ENCODE data around the gene OOSP2.
"Not testable (repeated sequence)": the region's sequence is repeated elsewhere in the genome, so short reads cannot be mapped to it uniquely, and the experiment has no call there.

OOSP2 gene, protein sequence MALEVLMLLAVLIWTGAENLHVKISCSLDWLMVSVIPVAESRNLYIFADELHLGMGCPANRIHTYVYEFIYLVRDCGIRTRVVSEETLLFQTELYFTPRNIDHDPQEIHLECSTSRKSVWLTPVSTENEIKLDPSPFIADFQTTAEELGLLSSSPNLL

DNA sequence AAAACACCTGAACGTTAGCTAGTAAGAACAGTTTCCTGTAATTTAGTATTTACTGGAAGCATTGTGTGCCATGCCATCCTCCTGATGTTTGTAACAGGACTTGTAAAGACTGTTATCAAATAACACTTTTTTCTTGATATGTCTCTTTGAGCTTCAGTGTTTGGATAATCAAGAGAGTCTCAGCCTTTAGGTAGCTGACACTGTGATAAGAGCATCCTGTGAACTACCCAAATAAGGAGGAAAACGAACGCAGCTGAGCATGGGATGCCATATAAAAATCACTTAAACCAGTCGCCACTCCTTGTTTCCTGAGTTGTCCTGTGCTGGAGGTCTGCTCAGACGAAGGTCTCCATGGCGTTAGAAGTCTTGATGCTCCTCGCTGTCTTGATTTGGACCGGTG, at the start of gene OOSP2:
Gene OOSP2, plus strand, starts transcription at position 301 of the 400 bp plus-strand sequence. Its CDS starts 51 bp downstream, at position 352.
- no peak for DNase-seq (ENCODE audit: low read depth in 2 of 3, low spot score in 1 of 3)

DNA sequence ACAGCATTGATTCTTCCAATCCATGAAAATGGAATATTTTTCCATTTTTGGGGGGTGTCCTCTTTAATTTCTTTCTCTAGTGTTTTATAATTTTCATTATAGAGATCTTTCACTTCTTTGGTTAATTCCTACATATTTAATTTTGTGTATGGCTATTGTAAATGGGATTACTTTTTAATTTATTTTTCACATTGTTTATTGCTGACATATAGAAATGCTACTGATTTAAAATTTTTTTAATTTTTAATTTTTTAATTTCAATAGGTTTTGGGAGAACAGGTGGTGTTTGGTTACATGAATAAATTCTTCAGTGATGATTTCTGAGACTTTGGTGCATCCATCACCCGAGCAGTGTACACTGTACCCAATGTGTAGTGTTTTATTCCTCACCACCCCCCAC, 49.8 kb upstream of the OOSP2 start:
- DNase-seq (ENCODE audit: low read depth in 2 of 3, low spot score in 1 of 3): no peak

DNA sequence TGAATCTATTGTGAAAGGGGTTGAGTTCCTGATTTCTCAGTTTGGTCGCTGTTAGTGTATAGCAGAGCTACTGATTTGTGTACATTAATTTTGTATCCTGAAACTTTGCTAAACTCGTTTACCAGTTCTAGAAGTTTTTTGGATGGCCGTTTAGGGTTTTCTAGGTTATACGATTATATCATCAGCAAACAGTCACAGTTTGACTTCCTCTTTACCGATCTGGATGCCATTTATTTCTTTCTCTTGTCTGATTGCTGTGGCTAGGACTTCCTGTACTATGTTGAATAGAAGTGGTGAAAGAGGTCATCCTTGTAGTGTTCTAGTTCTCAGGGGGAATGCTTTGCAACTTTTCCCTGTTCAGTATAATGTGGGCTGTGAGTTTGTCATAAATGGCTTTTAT, 47.8 kb upstream of the OOSP2 start:
- DNase-seq (ENCODE audit: low read depth in 2 of 3, low spot score in 1 of 3): no peak

DNA sequence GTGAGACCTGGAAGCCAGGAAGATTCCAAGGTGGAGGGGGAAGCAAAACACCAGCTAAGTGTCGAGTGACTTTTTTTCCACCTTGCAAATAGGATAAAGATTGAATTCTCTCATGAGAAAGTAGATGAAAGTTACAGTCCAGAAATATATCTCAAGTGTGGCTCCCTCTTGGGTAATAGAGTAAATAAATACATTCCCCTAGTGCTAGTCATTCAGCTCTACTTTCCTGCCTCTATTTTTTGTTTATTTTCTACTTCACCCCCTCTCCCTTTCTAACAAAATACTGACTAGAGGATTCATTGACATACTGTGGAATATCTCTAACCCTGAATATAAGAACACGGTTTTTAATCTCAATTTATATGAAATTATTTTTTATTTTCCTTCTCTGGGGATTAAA, 42.4 kb upstream of the OOSP2 start:
- no peak for DNase-seq (ENCODE audit: low read depth in 2 of 3, low spot score in 1 of 3)

DNA sequence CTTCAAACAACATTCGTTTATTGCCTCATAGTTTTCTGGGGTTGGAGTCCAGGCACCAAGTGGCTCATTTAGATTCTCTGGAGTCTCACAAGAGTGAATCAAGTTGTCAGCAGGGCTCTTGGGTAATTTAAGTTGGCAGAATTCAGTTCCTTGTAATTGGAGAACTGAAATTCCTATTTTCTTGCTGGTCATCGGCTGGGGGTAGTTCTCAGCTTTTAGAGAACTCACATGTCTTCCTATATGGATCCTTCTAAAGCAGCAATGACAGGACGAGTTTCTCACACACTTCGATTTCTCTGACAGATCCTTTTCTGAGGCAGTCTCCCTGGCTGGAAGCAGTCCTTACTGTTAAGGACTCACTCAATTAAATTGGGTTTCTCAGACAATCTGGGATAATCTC, 40.5 kb upstream of the OOSP2 start:
- DNase-seq (ENCODE audit: low read depth in 2 of 3, low spot score in 1 of 3): no peak

DNA sequence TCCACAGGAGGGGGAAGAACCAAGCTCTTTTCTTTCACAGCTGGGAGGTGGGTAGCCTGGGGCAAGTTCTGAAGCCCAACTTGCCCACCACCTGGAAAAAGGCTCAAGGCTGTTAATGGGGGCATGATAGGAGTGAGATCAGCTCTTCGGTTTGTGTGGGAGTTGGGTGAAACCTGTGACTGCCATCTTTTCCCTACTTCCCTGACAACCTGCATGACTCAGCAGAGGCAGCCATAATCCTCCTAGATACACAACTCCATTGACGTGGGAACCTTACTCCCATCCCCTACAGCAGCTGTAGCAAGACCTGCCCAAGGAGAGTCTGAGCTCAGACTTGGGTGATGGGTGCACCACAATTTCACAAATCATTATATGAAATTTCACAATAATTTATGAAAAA, 36.5 kb upstream of the OOSP2 start:
- no peak for DNase-seq (ENCODE audit: low read depth in 2 of 3, low spot score in 1 of 3)

DNA sequence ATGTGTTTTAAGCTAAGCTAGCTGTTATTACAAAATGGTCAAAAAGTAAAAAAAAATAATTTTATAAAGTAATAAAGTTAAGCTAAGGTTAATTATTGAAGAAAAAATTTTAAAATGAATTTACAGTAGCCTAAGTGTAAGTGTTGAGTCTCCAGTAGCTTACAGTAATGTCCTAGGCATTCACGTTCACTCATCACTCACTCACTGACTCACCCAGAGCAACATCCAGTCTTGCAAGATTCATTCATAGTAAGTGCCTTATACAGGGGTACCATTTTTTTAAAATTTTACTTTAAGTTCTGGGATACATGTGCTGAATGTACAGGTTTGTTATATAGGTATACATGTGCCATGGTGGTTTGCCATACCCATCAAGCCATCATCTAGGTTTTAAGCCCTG, 34.8 kb upstream of the OOSP2 start:
- no peak for DNase-seq (ENCODE audit: low read depth in 2 of 3, low spot score in 1 of 3)

DNA sequence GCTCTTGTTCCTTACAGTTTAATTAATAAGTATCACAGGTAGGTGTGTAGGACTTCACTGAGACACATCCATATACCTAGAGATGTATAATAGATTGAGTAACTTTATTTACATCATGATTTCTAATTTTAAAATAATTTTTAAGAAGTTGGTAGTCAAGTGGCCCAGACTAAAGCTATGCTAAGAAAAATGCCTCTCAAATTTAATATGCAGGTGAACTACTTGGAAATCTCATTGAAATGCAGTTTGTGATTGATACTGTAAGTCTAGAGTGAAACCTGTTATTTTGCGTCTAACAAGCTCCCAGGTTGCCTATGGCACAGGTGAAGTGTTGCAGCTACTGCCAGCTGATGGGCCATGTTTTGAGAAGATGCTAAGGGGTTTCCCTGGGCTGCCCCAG, 23.3 kb upstream of the OOSP2 start, which contains the start of gene OOSP4B:
Gene OOSP4B, plus strand, starts transcription at position 301 of the 400 bp plus-strand sequence.
- no peak for DNase-seq (ENCODE audit: low read depth in 2 of 3, low spot score in 1 of 3)

DNA sequence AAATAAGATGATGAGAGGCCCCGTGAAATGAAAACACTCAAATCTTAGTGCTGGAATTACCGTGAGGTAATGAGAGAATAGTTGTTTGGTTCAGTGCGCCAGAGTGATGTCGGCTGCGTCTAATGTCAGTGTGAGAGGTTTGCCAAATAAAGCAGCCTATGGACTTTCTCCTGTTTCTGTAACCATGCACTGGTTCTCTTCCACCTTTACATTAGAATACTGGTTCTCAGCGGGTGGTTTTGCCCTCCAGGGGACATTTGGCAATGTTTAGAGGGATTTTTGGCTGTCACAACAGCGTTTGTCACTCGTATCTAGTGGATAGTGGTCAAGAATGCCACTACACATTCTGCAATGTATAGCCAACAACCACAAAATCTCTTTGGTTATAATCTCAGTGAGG, 22.2 kb upstream of the OOSP2 start:
- no peak for DNase-seq (ENCODE audit: low read depth in 2 of 3, low spot score in 1 of 3)

DNA sequence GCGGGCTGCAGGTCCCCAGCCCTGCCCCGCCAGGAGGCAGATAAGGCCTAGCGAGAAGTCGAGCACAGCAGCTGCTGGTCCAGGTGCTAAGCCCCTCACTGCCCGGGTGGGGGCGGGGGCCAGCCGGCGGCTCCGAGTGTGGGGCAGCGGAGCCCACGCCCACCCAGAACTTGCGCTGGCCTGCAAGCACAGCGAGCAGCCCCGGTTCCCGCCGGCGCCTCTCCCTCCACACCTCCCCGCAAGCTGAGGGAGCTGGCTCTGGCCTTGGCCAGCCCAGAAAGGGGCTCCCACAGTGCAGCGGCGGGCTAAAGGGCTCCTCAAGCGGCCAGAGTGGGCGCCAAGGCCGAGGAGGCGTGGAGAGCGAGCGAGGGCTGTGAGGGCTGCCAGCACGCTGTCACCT, 19.8 kb upstream of the OOSP2 start:
- not testable (repeated sequence) for DNase-seq (ENCODE audit: low read depth in 2 of 3, low spot score in 1 of 3)

DNA sequence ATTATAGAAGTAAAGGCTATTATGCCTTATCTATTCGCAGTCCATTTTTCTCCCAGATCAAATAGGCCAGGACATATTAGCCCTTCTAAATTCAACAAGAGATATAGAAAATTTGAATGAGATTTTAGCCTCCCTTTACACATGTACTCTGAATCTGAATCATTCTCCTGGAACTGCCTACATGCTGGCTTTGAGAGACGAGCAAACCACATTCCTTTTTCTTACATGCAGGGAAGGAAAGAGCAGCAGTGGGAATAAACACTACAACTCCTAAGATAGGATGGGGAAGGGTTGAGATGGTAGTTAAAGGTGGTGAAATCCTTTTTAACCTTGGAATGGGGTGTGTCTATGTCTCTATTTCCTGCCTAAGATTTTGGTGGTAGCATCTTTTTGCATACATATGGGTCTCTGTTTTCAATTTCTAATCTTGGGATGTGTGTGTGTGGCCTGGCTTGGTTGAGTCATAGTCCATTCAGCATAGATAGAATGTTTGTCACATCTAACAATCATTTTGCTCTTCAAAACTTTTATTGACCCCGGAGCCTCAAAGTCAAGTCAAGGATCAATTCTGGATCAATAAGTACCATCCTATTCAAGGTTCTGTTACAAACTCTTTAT, 11.1 kb upstream of the OOSP2 start:
- DNase-seq (ENCODE audit: low read depth in 2 of 3, low spot score in 1 of 3): no peak

DNA sequence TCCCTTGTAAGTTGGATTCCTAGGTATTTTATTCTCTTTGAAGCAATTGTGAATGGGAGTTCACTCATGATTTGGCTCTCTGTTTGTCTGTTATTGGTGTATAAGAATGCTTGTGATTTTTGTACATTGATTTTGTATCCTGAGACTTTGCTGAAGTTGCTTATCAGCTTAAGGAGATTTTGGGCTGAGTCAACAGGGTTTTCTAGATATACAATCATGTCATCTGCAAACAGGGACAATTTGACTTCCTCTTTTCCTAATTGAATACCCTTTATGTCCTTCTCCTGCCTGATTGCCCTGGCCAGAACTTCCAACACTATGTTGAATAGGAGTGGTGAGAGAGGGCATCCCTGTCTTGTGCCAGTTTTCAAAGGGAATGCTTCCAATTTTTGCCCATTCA, 10.2 kb downstream of the OOSP2 start:
- not testable (repeated sequence) for DNase-seq (ENCODE audit: low read depth in 2 of 3, low spot score in 1 of 3)

DNA sequence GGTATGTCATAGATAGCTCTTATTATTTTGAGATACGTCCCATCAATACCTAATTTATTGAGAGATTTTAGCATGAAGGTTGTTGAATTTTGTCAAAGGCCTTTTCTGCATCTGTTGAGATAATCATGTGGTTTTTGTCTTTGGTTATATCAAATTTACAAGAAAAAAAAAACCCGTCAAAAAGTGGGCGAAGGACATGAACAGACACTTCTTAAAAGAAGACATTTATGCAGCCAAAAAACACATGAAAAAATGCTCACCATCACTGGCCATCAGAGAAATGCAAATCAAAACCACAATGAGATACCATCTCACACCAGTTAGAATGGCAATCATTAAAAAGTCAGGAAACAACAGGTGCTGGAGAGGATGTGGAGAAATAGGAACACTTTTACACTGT, 10.6 kb downstream of the OOSP2 start:
- not testable (repeated sequence) for DNase-seq (ENCODE audit: low read depth in 2 of 3, low spot score in 1 of 3)

DNA sequence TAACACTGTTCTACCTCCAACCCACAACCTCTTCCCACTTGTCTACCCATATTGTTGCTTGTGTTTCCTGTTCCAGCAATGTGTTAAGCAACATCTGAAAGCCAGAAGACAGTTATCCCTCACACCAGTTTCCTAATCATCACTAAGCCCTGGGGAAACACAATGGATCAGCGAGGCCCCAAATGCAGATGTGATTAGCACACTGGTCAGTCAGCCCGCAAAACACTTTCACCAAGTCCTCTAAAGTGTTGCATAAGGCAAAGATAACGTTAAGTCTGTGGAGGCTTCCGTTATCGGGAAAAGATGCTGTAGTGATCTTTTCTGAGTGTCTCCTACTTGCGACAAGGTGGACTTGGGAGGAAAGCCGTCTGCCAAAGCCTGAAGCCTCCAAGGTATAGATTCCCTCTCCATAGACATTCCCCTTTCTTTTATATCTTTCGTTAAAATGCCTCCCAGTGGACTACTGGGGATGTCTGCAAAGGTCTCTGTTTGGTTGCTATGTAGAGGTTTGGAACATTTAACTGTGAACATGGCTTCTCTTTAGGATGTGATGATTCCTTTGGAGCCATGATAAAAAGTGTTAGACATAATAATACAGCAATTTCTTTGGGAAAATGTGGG, 16.2 kb downstream of the OOSP2 start, which contains the start of gene MS4A3:
Gene MS4A3, plus strand, starts transcription at position 317 of the 621 bp plus-strand sequence. CDS start 4,496 bp downstream, outside the sequence.
- no peak for DNase-seq (ENCODE audit: low read depth in 2 of 3, low spot score in 1 of 3)

DNA sequence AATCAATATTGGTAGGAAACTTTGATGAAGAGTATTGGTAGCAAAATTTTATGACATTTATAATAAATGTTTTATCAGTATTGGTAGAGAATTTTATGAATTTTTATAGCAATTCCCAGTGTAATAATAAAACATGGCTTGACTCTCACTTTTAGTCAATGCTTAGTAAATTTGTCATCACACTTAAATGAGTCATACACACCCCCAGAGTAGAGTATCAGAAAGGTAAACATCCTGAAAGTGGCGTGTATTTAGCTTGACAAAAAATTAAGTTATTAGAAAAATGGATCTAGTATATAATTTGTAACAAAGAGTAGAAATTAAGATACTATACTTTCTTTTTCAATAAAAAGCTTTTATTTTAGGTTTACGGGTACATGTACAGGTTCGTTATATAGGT, 18.8 kb downstream of the OOSP2 start:
- no peak for DNase-seq (ENCODE audit: low read depth in 2 of 3, low spot score in 1 of 3)

DNA sequence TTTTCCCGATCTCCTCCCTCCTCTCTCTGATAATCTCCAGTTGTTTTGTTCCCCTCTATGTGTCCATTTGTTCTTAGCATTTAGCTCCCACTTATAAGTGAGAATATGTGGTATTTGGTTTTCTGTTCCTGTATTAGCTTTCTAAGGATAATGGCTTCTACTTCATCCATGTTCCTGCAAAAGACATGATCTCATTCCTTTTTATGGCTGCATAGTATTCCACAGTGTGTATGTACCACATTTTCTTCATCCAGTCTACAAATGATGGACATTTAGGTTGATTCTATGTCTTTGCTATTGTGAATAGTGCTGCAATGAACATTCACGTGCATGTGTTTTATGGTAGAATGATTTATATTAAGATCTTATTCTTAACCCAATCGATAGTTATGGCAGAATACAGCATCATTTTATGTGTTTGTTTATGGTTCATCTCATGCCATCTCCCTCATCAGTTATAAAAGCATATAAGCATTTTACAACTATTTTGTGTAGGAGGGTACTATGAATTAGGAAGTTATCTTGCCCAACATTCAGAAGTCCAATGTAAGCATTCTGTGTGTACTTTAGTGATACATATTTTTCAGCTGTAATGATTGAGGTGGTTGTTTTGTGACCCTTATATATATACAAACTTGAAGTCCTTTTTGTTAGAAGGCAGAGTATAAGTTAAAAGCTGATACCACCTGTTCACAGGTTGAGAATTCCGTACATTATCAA, 19.5 kb downstream of the OOSP2 start:
- DNase-seq (ENCODE audit: low read depth in 2 of 3, low spot score in 1 of 3): no peak

DNA sequence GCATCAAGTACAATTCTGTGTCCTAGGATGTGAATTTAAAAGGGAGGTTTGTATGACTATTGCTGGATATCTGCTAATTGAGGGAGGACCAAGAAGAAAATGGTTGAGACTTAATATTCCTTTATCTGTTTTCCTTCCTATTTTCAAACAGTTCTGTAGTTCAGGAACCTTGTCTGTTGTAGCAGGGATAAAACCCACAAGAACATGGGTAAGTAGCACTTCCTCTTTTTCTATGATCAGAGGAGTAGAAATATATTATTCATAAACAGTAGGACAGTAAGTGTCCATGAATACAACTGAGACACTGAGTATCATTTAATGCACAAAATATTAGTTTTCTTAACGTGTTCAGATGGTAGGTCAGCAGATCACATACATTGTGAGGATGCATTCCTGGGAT, 23.9 kb downstream of the OOSP2 start:
- DNase-seq (ENCODE audit: low read depth in 2 of 3, low spot score in 1 of 3): no peak

DNA sequence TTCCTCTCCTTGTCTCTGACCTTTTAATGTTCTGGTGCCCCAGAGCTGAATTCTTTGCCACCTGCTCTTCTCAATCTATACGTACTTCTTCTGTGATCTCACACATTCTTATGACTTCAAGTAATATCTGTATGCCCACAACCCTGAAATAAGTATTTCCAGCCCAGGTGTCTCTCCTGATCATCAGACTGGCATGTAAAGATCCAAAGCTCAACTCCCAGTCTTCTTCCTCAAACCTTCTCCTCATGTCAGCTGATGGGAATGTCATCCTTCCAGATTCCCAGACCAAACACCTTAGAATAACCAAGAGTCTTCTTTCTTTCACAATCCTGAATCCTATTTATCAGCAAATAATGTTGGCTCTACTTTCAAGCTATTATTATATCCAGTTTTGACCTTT, 25.6 kb downstream of the OOSP2 start:
- DNase-seq (ENCODE audit: low read depth in 2 of 3, low spot score in 1 of 3): no peak

DNA sequence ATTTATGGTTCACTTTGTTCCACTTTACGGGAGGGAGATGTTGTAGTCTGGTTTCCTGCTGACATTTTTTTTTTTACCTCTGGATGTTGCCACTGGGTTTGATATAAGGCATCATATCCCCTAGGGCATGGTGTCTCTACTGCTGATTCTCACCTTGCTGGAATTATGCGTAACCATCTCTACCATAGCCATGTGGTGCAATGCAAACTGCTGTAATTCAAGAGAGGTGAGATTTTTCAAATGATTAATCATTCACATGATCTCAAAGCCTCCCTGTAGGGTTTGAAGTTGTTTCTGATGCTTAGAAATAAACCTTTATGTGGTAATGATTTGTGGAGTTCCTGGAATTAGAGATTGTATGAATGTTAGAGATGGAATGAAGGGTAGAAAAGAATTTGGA, 29.2 kb downstream of the OOSP2 start:
- no peak for DNase-seq (ENCODE audit: low read depth in 2 of 3, low spot score in 1 of 3)

DNA sequence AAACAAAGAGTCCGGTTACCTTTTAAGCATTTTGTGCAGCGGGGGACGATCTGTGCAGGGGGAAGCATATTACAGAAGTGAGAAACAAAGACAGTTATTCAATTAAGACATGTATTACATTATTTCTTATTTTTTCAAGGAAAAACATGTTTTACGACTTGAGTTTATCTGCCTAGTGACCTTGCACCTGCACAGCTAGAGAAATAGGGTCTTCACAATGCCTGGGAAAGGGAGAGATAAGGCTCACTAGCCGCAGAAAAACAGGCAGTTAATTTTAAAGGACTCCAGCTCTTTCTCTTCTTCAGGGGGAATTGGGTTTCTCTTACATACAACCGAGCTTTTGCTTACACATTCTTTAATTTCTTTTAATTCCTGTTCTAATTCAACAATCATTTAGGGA, 31.4 kb downstream of the OOSP2 start:
- not testable (repeated sequence) for DNase-seq (ENCODE audit: low read depth in 2 of 3, low spot score in 1 of 3)

DNA sequence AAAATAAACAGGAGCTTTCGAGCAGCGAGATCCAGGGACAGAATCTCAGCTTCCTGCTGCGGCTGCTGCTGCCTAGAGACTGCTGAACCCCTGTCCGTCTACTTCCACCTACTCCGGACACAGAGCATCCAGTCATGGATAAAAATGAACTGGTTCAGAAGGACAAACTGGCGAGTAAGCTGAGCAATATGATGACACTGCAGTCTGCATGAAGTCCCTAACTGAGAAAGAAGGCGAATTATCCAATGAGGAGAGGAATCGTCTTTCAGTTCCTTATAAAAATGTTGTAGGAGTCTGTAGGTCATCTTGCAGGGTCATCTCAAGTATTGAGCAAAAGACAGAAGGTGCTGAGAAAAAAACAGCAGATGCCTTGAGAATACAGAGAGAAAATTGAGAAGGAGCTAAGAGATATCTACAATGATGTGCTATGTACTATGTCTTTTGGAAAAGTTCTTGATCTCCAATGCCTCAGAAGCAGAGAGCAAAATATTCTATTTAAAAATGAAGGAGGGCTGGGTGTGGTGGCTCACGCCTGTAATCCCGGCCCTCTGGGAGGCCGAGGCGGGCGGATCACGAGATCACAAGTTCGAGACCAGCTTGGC, 37.1 kb downstream of the OOSP2 start:
- no peak for DNase-seq (ENCODE audit: low read depth in 2 of 3, low spot score in 1 of 3)

DNA sequence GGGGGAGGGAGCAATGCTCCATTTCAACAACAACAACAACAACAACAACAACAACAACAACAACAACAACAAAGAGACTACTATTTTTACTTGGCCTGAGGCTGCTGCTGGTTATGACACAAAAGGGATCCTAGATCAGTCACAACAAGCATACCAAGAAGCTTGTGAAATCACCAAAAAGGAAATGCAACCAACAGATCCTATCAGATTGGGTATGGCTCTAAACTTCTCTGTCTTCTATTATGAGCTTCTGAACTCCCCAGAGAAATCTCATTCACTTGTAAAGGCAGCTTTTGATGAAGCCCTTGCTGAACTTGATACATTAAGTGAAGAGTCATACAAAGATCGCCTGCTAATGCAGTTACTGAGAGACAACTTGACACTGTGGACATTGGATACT, 37.8 kb downstream of the OOSP2 start:
- no peak for DNase-seq (ENCODE audit: low read depth in 2 of 3, low spot score in 1 of 3)
